H9 (cell line): ENCODE results near the gene AMER2. TPM values are rescaled to one million over a fixed set of nuclear protein-coding genes. Genes with fewer than 3 reads are reported as not detected.

Experiments
- DNase-seq: peaks from one replicate; pipeline ENCODE4 v3.0.0-alpha.2; 2017
- H2AFZ ChIP-seq: one replicate; pipeline ENCODE4 v1.6.1; 2013; ENCODE audit warnings: mild to moderate bottlenecking, low read length, control low read depth, moderate library complexity
- H2AK5ac ChIP-seq: 2 replicates; pipeline ENCODE4 v1.6.1; 2013; ENCODE audit warnings: low read length, control low read depth, mixed read lengths; ENCODE audit not compliant: insufficient read length
- H2BK120ac ChIP-seq: one replicate; pipeline ENCODE4 v1.6.1; 2013; ENCODE audit warnings: low read depth, mild to moderate bottlenecking, low read length, control low read depth, inconsistent platforms; ENCODE audit not compliant: poor library complexity, severe bottlenecking
- H2BK12ac ChIP-seq: 2 replicates; pipeline ENCODE4 v1.6.1; 2013; ENCODE audit warnings: low read length, control low read depth, mixed read lengths, low read depth; ENCODE audit not compliant: insufficient read length
- H2BK15ac ChIP-seq: 2 replicates; pipeline ENCODE4 v1.6.1; 2013; ENCODE audit warnings: low read depth, low read length, control low read depth
- H2BK20ac ChIP-seq: one replicate; pipeline ENCODE4 v1.6.1; 2013; ENCODE audit warnings: low read depth, mild to moderate bottlenecking, low read length, control low read depth, inconsistent platforms; ENCODE audit not compliant: poor library complexity, severe bottlenecking
- H2BK5ac ChIP-seq: 2 replicates; pipeline ENCODE4 v1.6.1; 2013; ENCODE audit warnings: low read length, control low read depth, mixed read lengths; ENCODE audit not compliant: insufficient read length
- H3K14ac ChIP-seq: 2 replicates; pipeline ENCODE4 v1.6.1; 2013; ENCODE audit warnings: low read length, control low read depth; ENCODE audit not compliant: insufficient read depth
- H3K18ac ChIP-seq: 2 replicates; pipeline ENCODE4 v1.6.1; 2013; ENCODE audit warnings: low read depth, mild to moderate bottlenecking, mixed read lengths, low read length, control low read depth; ENCODE audit not compliant: insufficient read length
- H3K23ac ChIP-seq: 2 replicates; pipeline ENCODE4 v1.6.1; 2013; ENCODE audit warnings: low read length, control low read depth, mixed read lengths, low read depth; ENCODE audit not compliant: insufficient read length
- H3K23me2 ChIP-seq: 2 replicates; pipeline ENCODE4 v1.6.1; 2013; ENCODE audit warnings: low read depth, mild to moderate bottlenecking, mixed read lengths, low read length, control low read depth; ENCODE audit not compliant: insufficient read length, poor library complexity, severe bottlenecking
- H3K27ac ChIP-seq: 2 replicates; pipeline ENCODE4 v1.5.1; 2013; ENCODE audit warnings: low read length, control low read depth, mixed read lengths, low read depth; ENCODE audit not compliant: insufficient read length
- H3K27me3 ChIP-seq: 2 replicates; pipeline ENCODE4 v1.6.1; 2013; ENCODE audit warnings: low read length, control low read depth, inconsistent platforms; ENCODE audit not compliant: insufficient read depth
- H3K4ac ChIP-seq: 2 replicates; pipeline ENCODE4 v1.6.1; 2013; ENCODE audit warnings: low read depth, mild to moderate bottlenecking, control low read depth, inconsistent platforms, low read length, moderate library complexity
- H3K4me1 ChIP-seq: 2 replicates; pipeline ENCODE4 v1.6.1; 2013; ENCODE audit warnings: low read length, control low read depth, inconsistent platforms; ENCODE audit not compliant: insufficient read depth
- H3K4me2 ChIP-seq: 2 replicates; pipeline ENCODE4 v1.6.1; 2013; ENCODE audit warnings: low read length, control low read depth, mixed read lengths; ENCODE audit not compliant: insufficient read length, insufficient read depth
- H3K56ac ChIP-seq: 2 replicates; pipeline ENCODE4 v1.6.1; 2013; ENCODE audit warnings: low read depth, mild to moderate bottlenecking, mixed read lengths, low read length, control low read depth; ENCODE audit not compliant: insufficient read length
- H3K79me1 ChIP-seq: 2 replicates; pipeline ENCODE4 v1.6.1; 2013; ENCODE audit warnings: low read depth, mild to moderate bottlenecking, moderate library complexity, low read length, control low read depth, inconsistent platforms; ENCODE audit not compliant: insufficient read depth, poor library complexity, severe bottlenecking
- H3K79me2 ChIP-seq: 2 replicates; pipeline ENCODE4 v1.6.1; 2013; ENCODE audit warnings: low read length, control low read depth, inconsistent platforms; ENCODE audit not compliant: insufficient read depth
- H3K9ac ChIP-seq: 2 replicates; pipeline ENCODE4 v1.6.1; 2013; ENCODE audit warnings: low read length, control low read depth, mixed read lengths; ENCODE audit not compliant: insufficient read length; ENCODE audit errors: extremely low read depth
- H3K9me3 ChIP-seq: one replicate; pipeline ENCODE4 v1.6.1; 2013; ENCODE audit warnings: low read depth, low read length, inconsistent platforms; ENCODE audit not compliant: control insufficient read depth
- H3T11ph ChIP-seq: one replicate; pipeline ENCODE4 v1.6.1; 2013; ENCODE audit warnings: mild to moderate bottlenecking, low read length, control low read depth, inconsistent platforms
- H4K20me1 ChIP-seq: one replicate; pipeline ENCODE4 v1.6.1; 2013; ENCODE audit not compliant: control insufficient read depth, insufficient read length, insufficient read depth
- H4K5ac ChIP-seq: 2 replicates; pipeline ENCODE4 v1.6.1; 2013; ENCODE audit warnings: low read depth, mild to moderate bottlenecking, mixed read lengths, low read length, control low read depth; ENCODE audit not compliant: insufficient read length
- H4K8ac ChIP-seq: replicated peaks from 2 replicates; pipeline ENCODE4 v1.6.1; 2013; ENCODE audit warnings: low read length, control low read depth, mixed read lengths, low read depth; ENCODE audit not compliant: insufficient read length
- H4K91ac ChIP-seq: 2 replicates; pipeline ENCODE4 v1.6.1; 2013; ENCODE audit warnings: low read depth, mild to moderate bottlenecking, moderate library complexity, mixed read lengths, low read length, control low read depth; ENCODE audit not compliant: insufficient read length
- H3K27ac Mint-ChIP-seq, 3 experiments: 2 replicates in 2 of 3; 3 replicates in 1 of 3; pipeline ENCODE4 v1.8.0; 2020 to 2021; ENCODE audit warnings: mixed read lengths in 3 of 3, mild to moderate bottlenecking in 1 of 3, moderate library complexity in 1 of 3
- H3K27me3 Mint-ChIP-seq: 2 replicates; pipeline ENCODE4 v1.8.0; 2021; ENCODE audit warnings: low read depth, mild to moderate bottlenecking, moderate library complexity, mixed read lengths
- H3K36me3 Mint-ChIP-seq, 3 experiments: 2 replicates in 2 of 3; 3 replicates in 1 of 3; pipeline ENCODE4 v1.8.0; 2020 to 2021; ENCODE audit warnings: low read depth in 3 of 3, mixed read lengths in 3 of 3; ENCODE audit not compliant: insufficient read depth in 1 of 3
- H3K4me1 Mint-ChIP-seq, 2 experiments: 2 replicates each; pipeline ENCODE4 v1.8.0; 2020; ENCODE audit warnings: mixed read lengths in 2 of 2
- H3K4me3 Mint-ChIP-seq, 2 experiments: 2 replicates in 1 of 2; 3 replicates in 1 of 2; pipeline ENCODE4 v1.8.0; 2020 to 2021; ENCODE audit warnings: mild to moderate bottlenecking in 2 of 2, mixed read lengths in 2 of 2, moderate library complexity in 1 of 2
- H3K9me3 Mint-ChIP-seq, 2 experiments: 2 replicates in 1 of 2; 3 replicates in 1 of 2; pipeline ENCODE4 v1.8.0; 2020; ENCODE audit warnings: mild to moderate bottlenecking in 2 of 2, mixed read lengths in 2 of 2, moderate library complexity in 1 of 2
- WGBS: extraction: QIAGEN DNeasy Blood & Tissue Kit; methylation state at CpG from one replicate; pipeline ENCODE4 v1.1.7; 2013; ENCODE audit warnings: missing lambda C conversion rate, low lambda C conversion rate, mixed read lengths; ENCODE audit not compliant: insufficient read length; ENCODE audit errors: extremely low coverage; 5-methylcytosine and 5-hydroxymethylcytosine counted together
- total RNA-seq: library from RNA; stranded (reverse); gene quantifications from 2 replicates; pipeline ENCODE4 v1.2.1, GENCODE V29; 2021
- TF ChIP-seq, protein P1 (sequence below): fragments of 200-600 bp; sonication (generic); conservative IDR thresholded peaks from 3 replicates; pipeline ENCODE4 v1.8.0; 2021; ENCODE audit warnings: antibody characterized with exemption, mild to moderate bottlenecking

AMER2 gene
- total RNA-seq, 1 experiment from 2014 or later, result 0.02 TPM

DNA sequence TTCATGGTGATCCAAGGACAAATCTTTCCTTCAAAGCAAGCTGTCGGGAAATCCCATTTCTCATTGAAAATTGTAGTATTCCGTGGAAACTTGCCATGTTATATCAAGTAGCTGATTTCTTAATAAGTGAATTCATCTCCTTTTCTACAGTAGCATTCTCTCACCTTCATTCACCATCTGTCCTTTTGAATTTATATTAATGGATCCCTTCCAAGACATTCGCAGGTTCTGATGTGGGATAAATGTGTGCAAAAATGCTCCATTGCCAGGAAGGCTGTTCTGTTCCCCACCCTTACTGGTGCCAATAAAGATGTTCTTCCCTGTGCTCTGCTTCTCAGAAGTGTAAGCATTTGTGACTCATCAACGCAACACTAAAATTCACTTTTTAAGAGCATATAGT lies 36.2 kb downstream of the AMER2 start:
- no peaks in the 10 kb centered on the region for H3K23me2 ChIP-seq
- H4K20me1 ChIP-seq, result no peaks in the 10 kb centered on the region
- H3K79me2 ChIP-seq, result no peaks in the 10 kb centered on the region
- H2AFZ ChIP-seq, result no peak overlapping the region
- Mint-ChIP-seq H3K9me3 (peaks cover 16 to 22% of the 10 kb centered on the region in 2 experiments), H3K27ac (0 out of 7 replicates have a peak overlapping the region, but pooled peaks of 1 of the 3 experiments have one; percentile 50), H3K27me3 (peaks cover 25% of the 10 kb centered on the region), H3K36me3 (peaks cover 2 to 23% (median 20%) of the 10 kb centered on the region in 3 experiments; a peak in 6 of 7 replicates), H3K4me3 (peak overlapping the region in 1 of 2 experiments; percentile 43; a peak in 1 of 5 replicates), H3K4me1 (peaks cover 49 to 50% of the 10 kb centered on the region in 2 experiments)
- no peak overlapping the region for H3K56ac ChIP-seq
- no peak overlapping the region for H3T11ph ChIP-seq
- peaks cover 15% of the 10 kb centered on the region for H3K4me1 ChIP-seq
- H2BK15ac ChIP-seq, result no peak overlapping the region
- no peak overlapping the region for H2BK12ac ChIP-seq
- H3K9me3 ChIP-seq, result no peaks in the 10 kb centered on the region
- no peak overlapping the region for H2AK5ac ChIP-seq
- H3K27me3 ChIP-seq, result no peaks in the 10 kb centered on the region
- no peak overlapping the region for H4K5ac ChIP-seq
- TF ChIP-seq, protein P1, sequence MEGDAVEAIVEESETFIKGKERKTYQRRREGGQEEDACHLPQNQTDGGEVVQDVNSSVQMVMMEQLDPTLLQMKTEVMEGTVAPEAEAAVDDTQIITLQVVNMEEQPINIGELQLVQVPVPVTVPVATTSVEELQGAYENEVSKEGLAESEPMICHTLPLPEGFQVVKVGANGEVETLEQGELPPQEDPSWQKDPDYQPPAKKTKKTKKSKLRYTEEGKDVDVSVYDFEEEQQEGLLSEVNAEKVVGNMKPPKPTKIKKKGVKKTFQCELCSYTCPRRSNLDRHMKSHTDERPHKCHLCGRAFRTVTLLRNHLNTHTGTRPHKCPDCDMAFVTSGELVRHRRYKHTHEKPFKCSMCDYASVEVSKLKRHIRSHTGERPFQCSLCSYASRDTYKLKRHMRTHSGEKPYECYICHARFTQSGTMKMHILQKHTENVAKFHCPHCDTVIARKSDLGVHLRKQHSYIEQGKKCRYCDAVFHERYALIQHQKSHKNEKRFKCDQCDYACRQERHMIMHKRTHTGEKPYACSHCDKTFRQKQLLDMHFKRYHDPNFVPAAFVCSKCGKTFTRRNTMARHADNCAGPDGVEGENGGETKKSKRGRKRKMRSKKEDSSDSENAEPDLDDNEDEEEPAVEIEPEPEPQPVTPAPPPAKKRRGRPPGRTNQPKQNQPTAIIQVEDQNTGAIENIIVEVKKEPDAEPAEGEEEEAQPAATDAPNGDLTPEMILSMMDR, result no peak
- no peak overlapping the region for H3K14ac ChIP-seq
- H3K4me2 ChIP-seq, result no peak overlapping the region
- DNase-seq, result no peak
- no CpG with 5 or more reads among the region's 4 CpGs for WGBS
- H4K91ac ChIP-seq, result no peak overlapping the region
- H4K8ac ChIP-seq, result no peak overlapping the region
- no peaks in the 10 kb centered on the region for H3K79me1 ChIP-seq
- no peak overlapping the region for H3K4ac ChIP-seq
- no peak overlapping the region for H2BK20ac ChIP-seq
- H3K27ac ChIP-seq, result no peak overlapping the region
- no peak overlapping the region for H3K9ac ChIP-seq
- no peak overlapping the region for H3K23ac ChIP-seq
- H2BK120ac ChIP-seq, result no peak overlapping the region
- H3K18ac ChIP-seq, result no peak overlapping the region
- no peak overlapping the region for H2BK5ac ChIP-seq
